PC-3 (cell line): ENCODE measurements around the gene DNAH7. TPM values are rescaled to one million over a fixed set of nuclear protein-coding genes. Genes with fewer than 3 reads are reported as not detected.

Source experiments
- ATAC-seq: fragments of 200-7000 bp; cut with Tn5 transposase; 2 replicates; pipeline ENCODE4 v1.9.1; 2020; ENCODE audit warnings: mild to moderate bottlenecking, moderate library complexity
- Bru-seq: library from RNA; stranded (reverse); fragments of 400-500 nt; gene quantifications from one replicate; lab custom pipeline; 2021; lab: Mats Ljungman, UMichigan
- BruChase-seq, 2 experiments: library from RNA; stranded (reverse); fragments of 400-500 nt; gene quantifications; one replicate each; lab custom pipeline; 2021; lab: Mats Ljungman, UMichigan
- BruUV-seq: library from RNA; stranded (reverse); fragments of 400-500 nt; replicated peaks from 2 replicates; lab custom pipeline; 2021; lab: Mats Ljungman, UMichigan
- CTCF ChIA-PET: fragments of 300-600 bp; sonication (Branson Sonifier 250); formaldehyde crosslinking; loops from one replicate; lab custom pipeline; 2022; ENCODE audit warnings: antibody characterized with exemption; lab: Charles Lee
- POLR2A ChIA-PET: fragments of 300-600 bp; sonication (Branson Sonifier 250); formaldehyde crosslinking; loops from one replicate; lab custom pipeline; 2022; ENCODE audit warnings: antibody characterized with exemption; ENCODE audit not compliant: unreplicated experiment; lab: Charles Lee
- DNase-seq: peaks from one replicate; pipeline ENCODE4 v3.0.0-alpha.2; 2015
- H2AFZ ChIP-seq: fragments of 300-600 bp; sonication (generic); 2 replicates; pipeline ENCODE4 v1.6.0; 2016; ENCODE audit warnings: antibody characterized with exemption, low read length
- H3F3A ChIP-seq: fragments of 300-600 bp; sonication (generic); one replicate; pipeline ENCODE4 v1.6.0; 2017; ENCODE audit warnings: antibody characterized with exemption, low read length, control low read depth, mild to moderate bottlenecking; ENCODE audit not compliant: unreplicated experiment
- H3K27ac ChIP-seq: fragments of 300-600 bp; sonication (generic); 2 replicates; pipeline ENCODE4 v1.5.1; 2016; ENCODE audit warnings: mild to moderate bottlenecking, low read length
- H3K27me3 ChIP-seq: fragments of 300-600 bp; sonication (generic); 2 replicates; pipeline ENCODE4 v1.6.1; 2016; ENCODE audit warnings: low read length, mixed read lengths
- H3K36me3 ChIP-seq: fragments of 300-600 bp; sonication (generic); 2 replicates; pipeline ENCODE4 v1.6.1; 2016; ENCODE audit warnings: low read depth, mixed run types, low read length, mixed read lengths
- H3K4me1 ChIP-seq: fragments of 300-600 bp; sonication (generic); 2 replicates; pipeline ENCODE4 v1.5.1; 2016; ENCODE audit warnings: low read length; ENCODE audit not compliant: insufficient read depth
- H3K4me2 ChIP-seq: fragments of 300-600 bp; sonication (generic); 2 replicates; pipeline ENCODE4 v1.6.0; 2016; ENCODE audit warnings: low read length
- H3K4me3 ChIP-seq: fragments of 300-600 bp; sonication (generic); 2 replicates; pipeline ENCODE4 v1.5.1; 2016; ENCODE audit warnings: mild to moderate bottlenecking, low read length, mixed read lengths
- H3K79me2 ChIP-seq: fragments of 300-600 bp; sonication (generic); 2 replicates; pipeline ENCODE4 v1.6.1; 2017; ENCODE audit warnings: low read length, mixed read lengths
- H3K9ac ChIP-seq: fragments of 300-600 bp; sonication (generic); 2 replicates; pipeline ENCODE4 v1.6.0; 2016; ENCODE audit warnings: mild to moderate bottlenecking, low read length
- H3K9me2 ChIP-seq: fragments of 300-600 bp; sonication (generic); replicated peaks from 2 replicates; pipeline ENCODE4 v1.6.1; 2016; ENCODE audit warnings: mixed run types, low read length, mixed read lengths
- H3K9me3 ChIP-seq: fragments of 300-600 bp; sonication (generic); 2 replicates; pipeline ENCODE4 v1.6.1; 2016; ENCODE audit warnings: low read length, mixed read lengths
- H4K20me1 ChIP-seq: fragments of 300-600 bp; sonication (generic); 2 replicates; pipeline ENCODE4 v1.6.1; 2016; ENCODE audit warnings: low read length, mixed read lengths
- EZH2 ChIP-seq: fragments of 300-600 bp; sonication (generic); IDR thresholded peaks from one replicate; pipeline ENCODE4 v1.6.1; 2017; ENCODE audit warnings: antibody characterized with exemption, mild to moderate bottlenecking, low read length; ENCODE audit not compliant: unreplicated experiment
- EZH2phosphoT487 ChIP-seq: fragments of 300-600 bp; sonication (generic); IDR thresholded peaks from 2 replicates; pipeline ENCODE4 v1.6.1; 2018; ENCODE audit warnings: mild to moderate bottlenecking, antibody characterized with exemption, low read length, borderline replicate concordance
- intact Hi-C: fragments of 100-400 bp; cut with micrococcal nuclease; formaldehyde crosslinking; loops from 2 replicates; pipeline ENCODE4 v1.9.0; 2023
- long read RNA-seq: library from polyadenylated mRNA; unstranded; transcript quantifications from one replicate; pipeline ENCODE4 v2.0.0, GENCODE V29; 2021; ENCODE audit not compliant: unreplicated experiment
- total RNA-seq: library from RNA; depleted of rRNA; stranded (reverse); fragments of >200 nt; gene quantifications from 2 replicates; pipeline ENCODE4 v1.2.3, GENCODE V29; 2014; rRNA removed
- TF ChIP-seq, protein P1 (sequence below): fragments of 300-600 bp; sonication (generic); conservative IDR thresholded peaks from 2 replicates; pipeline ENCODE4 v1.5.1; 2017; ENCODE audit warnings: antibody characterized with exemption, low read depth, mild to moderate bottlenecking, low read length

DNAH7 gene
- total RNA-seq = 1.9 and 3.1 TPM in 2 replicates
- percentile 34 among the genes with signal in this experiment for Bru-seq, nascent RNA
- percentile 24 among the genes with signal in this experiment for BruChase-seq, experiment 1, labeled RNA remaining after a 6-hour chase
- percentile 37 among the genes with signal in this experiment for BruChase-seq, experiment 2, labeled RNA remaining after a 2-hour chase
- long read RNA-seq, partial matches to known transcripts = 11 of 13 reads
- long read RNA-seq, other reads (novel, unspliced or antisense) = 1 of 13 reads

- no peaks in the 10 kb centered on the region for H3K36me3 ChIP-seq
- H3K4me2 ChIP-seq = peak within 1 kb of the TSS; percentile 94
- H3K79me2 ChIP-seq = no peaks in the 10 kb centered on the region
- H3K9me3 ChIP-seq = no peaks in the 10 kb centered on the region
- peak; percentile 93 for ATAC-seq
- H3K27me3 ChIP-seq = no peaks in the 10 kb centered on the region
- no peaks in the 10 kb centered on the region for H4K20me1 ChIP-seq
- peaks cover 15% of the 10 kb centered on the region for H3K4me1 ChIP-seq
- DNase-seq = peak; percentile 77
- ChIA-PET POLR2A (interaction anchor here (0.6 kb wide), 2 partner anchors 75 to 396 kb away, joined by 5 to 10 read pairs; no protein-coding TSS in a partner anchor), CTCF (interaction anchor here (0.8 to 0.9 kb wide), 2 partner anchors 10 to 41 kb away, joined by 3 read pairs; no protein-coding TSS in a partner anchor)
- H2AFZ ChIP-seq = peak within 1 kb of the TSS; percentile 100
- H3K9me2 ChIP-seq = no peaks in the 10 kb centered on the region
- H3K9ac ChIP-seq = peak within 1 kb of the TSS; percentile 51
- BruUV-seq = TSS peak; percentile 52
- no peak for TF ChIP-seq EZH2
- TF ChIP-seq, protein P1, sequence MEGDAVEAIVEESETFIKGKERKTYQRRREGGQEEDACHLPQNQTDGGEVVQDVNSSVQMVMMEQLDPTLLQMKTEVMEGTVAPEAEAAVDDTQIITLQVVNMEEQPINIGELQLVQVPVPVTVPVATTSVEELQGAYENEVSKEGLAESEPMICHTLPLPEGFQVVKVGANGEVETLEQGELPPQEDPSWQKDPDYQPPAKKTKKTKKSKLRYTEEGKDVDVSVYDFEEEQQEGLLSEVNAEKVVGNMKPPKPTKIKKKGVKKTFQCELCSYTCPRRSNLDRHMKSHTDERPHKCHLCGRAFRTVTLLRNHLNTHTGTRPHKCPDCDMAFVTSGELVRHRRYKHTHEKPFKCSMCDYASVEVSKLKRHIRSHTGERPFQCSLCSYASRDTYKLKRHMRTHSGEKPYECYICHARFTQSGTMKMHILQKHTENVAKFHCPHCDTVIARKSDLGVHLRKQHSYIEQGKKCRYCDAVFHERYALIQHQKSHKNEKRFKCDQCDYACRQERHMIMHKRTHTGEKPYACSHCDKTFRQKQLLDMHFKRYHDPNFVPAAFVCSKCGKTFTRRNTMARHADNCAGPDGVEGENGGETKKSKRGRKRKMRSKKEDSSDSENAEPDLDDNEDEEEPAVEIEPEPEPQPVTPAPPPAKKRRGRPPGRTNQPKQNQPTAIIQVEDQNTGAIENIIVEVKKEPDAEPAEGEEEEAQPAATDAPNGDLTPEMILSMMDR = peak; percentile 67
- intact Hi-C loops = loop anchor here (5.0 kb wide), 3 partner anchors 331 to 751 kb away; no protein-coding TSS in a partner anchor
- no peaks in the 10 kb centered on the region for H3F3A ChIP-seq
- peak within 1 kb of the TSS; percentile 83 for H3K4me3 ChIP-seq
- no peak within 1 kb of the TSS for H3K27ac ChIP-seq
Measured at GRCh38 chr2:196068271-196069209, at the start of gene DNAH7. DNAH7 (minus strand) TSS chr2:196068837; CDS start chr2:196068711, 126 bp downstream.

GRCh38 chr2:196117214-196117705 is 48.6 kb upstream of the DNAH7 start:
- DNase-seq = no peak
- H3K27me3 ChIP-seq = no peaks in the 10 kb centered on the region
- H3K4me3 ChIP-seq = no peak overlapping the region
- no TSS peak for BruUV-seq
- no peaks in the 10 kb centered on the region for H3K9me3 ChIP-seq
- intact Hi-C loops = no loop called here
- no peaks in the 10 kb centered on the region for H3K79me2 ChIP-seq
- H3K9me2 ChIP-seq = no peaks in the 10 kb centered on the region
- POLR2A ChIA-PET = no interaction called here
- H3K9ac ChIP-seq = no peak overlapping the region
- no peak overlapping the region for H3K4me2 ChIP-seq
- H3K4me1 ChIP-seq = 0 out of 2 replicates have a peak, but pooled peaks cover 3% of the 10 kb centered on the region
- 0 out of 2 replicates have a peak, but pooled peaks have one; percentile 13 for ATAC-seq
- TF ChIP-seq EZH2 (no peak), EZH2phosphoT487 (no peak)
- TF ChIP-seq, protein P1 = no peak
- no peaks in the 10 kb centered on the region for H4K20me1 ChIP-seq
- CTCF ChIA-PET = no interaction called here
- H2AFZ ChIP-seq = no peak overlapping the region
- no peaks in the 10 kb centered on the region for H3F3A ChIP-seq
- no peaks in the 10 kb centered on the region for H3K36me3 ChIP-seq
- H3K27ac ChIP-seq = no peak overlapping the region
